ENCODE results near the gene PAWR.
"Not testable (repeated sequence)": the region's sequence is repeated elsewhere in the genome, so short reads cannot be mapped to it uniquely, and the experiment has no call there.

PAWR gene

GRCh38 chr12:79595273-79595672 lies 95.5 kb downstream of the PAWR start:
- FAIRE-seq (no peak), DNase-seq (ENCODE audit: low spot score) (no peak)

GRCh38 chr12:79592865-79593264 lies 97.9 kb downstream of the PAWR start:
- FAIRE-seq (no peak), DNase-seq (ENCODE audit: low spot score) (no peak)

- no peak for DNase-seq (ENCODE audit: low spot score)
- no peak for FAIRE-seq
Measured at GRCh38 chr12:79591988-79592387, 98.8 kb downstream of the PAWR start.

GRCh38 chr12:79590751-79591150 lies 100.0 kb downstream of the PAWR start:
- DNase-seq (ENCODE audit: low spot score) (no peak), FAIRE-seq (no peak)

GRCh38 chr12:79587368-79587767 lies 103.4 kb downstream of the PAWR start:
- FAIRE-seq (no peak), DNase-seq (ENCODE audit: low spot score) (no peak)

GRCh38 chr12:79585147-79585546 lies 105.6 kb downstream of the PAWR start:
- no peak for FAIRE-seq
- DNase-seq (ENCODE audit: low spot score) = no peak

- FAIRE-seq = no peak
Measured at GRCh38 chr12:79573820-79574219, 116.9 kb downstream of the PAWR start.

GRCh38 chr12:79569679-79570078 lies 121.1 kb downstream of the PAWR start:
- no peak for FAIRE-seq

More at GRCh38 chr12:79573820-79574219, 116.9 kb downstream of the PAWR start:
- DNase-seq (ENCODE audit: low spot score) = no peak

GRCh38 chr12:79567175-79567563 lies 123.6 kb downstream of the PAWR start:
- FAIRE-seq = no peak
- no peak for DNase-seq (ENCODE audit: low spot score)

More at GRCh38 chr12:79569679-79570078, 121.1 kb downstream of the PAWR start:
- DNase-seq (ENCODE audit: low spot score) = no peak

GRCh38 chr12:79566452-79567174 lies 124.2 kb downstream of the PAWR start:
- no peak for FAIRE-seq
- DNase-seq (ENCODE audit: low spot score) = no peak

GRCh38 chr12:79564727-79565350 lies 125.9 kb downstream of the PAWR start:
- not testable (repeated sequence) for DNase-seq (ENCODE audit: low spot score); FAIRE-seq

GRCh38 chr12:79563021-79563740 lies 127.6 kb downstream of the PAWR start:
- FAIRE-seq (no peak), DNase-seq (ENCODE audit: low spot score) (no peak)

- DNase-seq (ENCODE audit: low spot score) (no peak), FAIRE-seq (no peak)
Measured at GRCh38 chr12:79561401-79562132, 129.2 kb downstream of the PAWR start.

- FAIRE-seq (no peak), DNase-seq (ENCODE audit: low spot score) (no peak)
Measured at GRCh38 chr12:79560225-79560889, 130.4 kb downstream of the PAWR start.

GRCh38 chr12:79559591-79559990 lies 131.2 kb downstream of the PAWR start:
- no peak for DNase-seq (ENCODE audit: low spot score)
- no peak for FAIRE-seq

- FAIRE-seq = no peak
- DNase-seq (ENCODE audit: low spot score) = no peak
Measured at GRCh38 chr12:79558924-79559469, 131.8 kb downstream of the PAWR start.

- DNase-seq (ENCODE audit: low spot score) = no peak
- FAIRE-seq = no peak
Measured at GRCh38 chr12:79557690-79558315, 133.0 kb downstream of the PAWR start.

GRCh38 chr12:79555028-79555925 lies 135.5 kb downstream of the PAWR start:
- DNase-seq (ENCODE audit: low spot score) = no peak

GRCh38 chr12:79553863-79554574 lies 136.7 kb downstream of the PAWR start:
- no peak for FAIRE-seq
- no peak for DNase-seq (ENCODE audit: low spot score)

More at GRCh38 chr12:79555028-79555925, 135.5 kb downstream of the PAWR start:
- no peak for FAIRE-seq

Measured in urothelium cell line (cell line).